RKO (cell line): ENCODE measurements around the gene OSBPL3.

Experiments used
- DNase-seq: peaks from one replicate; pipeline ENCODE4 v3.0.0-alpha.2; 2016; ENCODE audit warnings: low spot score

The OSBPL3 gene

DNA sequence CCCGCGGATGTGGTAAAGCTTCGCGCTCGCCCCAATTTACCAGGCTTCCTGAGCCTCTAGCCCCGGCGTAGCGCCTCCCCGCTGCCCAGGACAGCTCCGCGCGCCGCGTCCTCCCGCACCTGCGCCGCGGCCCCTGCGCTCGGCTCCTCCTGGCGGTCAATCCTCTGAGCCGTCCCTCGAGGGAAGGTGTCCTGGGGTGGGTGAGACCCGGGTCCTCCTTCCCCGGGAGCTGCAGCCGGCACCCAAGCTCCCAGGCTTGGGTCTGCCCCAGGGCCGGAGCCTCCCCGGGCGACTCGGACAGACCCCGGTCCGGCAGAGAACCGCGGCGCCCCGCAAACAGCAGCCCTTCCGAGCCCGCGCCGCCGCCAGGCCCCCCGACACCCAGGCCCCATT, 512 bp downstream of the OSBPL3 start:
- DNase-seq = peak; percentile 79

- peak; percentile 31 for DNase-seq
Observed at GRCh38 chr7:24978843-24979469, 1.0 kb downstream of the OSBPL3 start.

DNA sequence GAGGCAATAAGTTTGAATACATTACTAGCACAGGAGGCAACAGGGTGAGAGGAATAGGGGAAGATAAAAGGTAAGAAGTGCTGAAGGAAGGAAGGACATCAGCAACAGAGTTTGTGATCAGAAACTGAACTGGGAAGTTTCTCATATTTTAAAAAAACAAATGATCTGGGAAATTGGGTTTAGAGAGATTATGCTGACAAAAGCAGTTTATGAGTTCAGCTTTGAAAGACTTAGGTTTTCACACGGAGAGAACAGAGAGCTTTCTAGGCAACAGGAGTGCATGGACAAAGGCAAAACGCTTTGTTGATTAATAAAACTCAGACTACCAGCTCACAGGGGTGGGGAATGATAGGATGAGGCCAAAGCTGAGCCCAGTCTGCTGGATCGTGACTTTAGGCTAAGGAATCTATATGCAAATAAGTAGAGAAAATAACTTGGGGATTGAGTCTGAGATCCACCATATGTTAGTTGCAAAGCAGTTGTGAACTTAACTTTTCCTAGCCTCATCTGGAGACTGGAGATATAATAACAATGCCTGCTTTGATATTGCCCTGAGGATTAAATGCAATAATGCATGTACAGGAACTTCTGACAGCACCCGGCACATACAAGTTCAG, 4.2 kb downstream of the OSBPL3 start:
- DNase-seq = no peak

DNA sequence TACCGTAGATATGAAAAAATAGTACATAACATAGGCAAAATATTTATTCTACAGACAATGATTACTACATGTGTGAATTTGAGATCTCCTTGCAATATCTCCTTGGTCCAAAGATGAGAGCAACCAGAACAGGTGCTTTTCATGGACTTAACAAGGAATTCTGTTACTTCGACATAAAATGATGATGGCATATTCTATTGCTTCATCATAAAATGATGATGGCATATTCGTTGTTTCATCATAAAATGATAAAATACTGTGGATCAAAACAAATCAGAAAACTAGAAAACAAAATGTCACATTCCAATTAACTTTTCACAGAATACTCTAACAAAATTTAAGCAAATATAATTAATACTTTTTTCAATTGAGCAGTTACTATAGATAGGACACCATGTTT, 4.8 kb downstream of the OSBPL3 start:
- no peak for DNase-seq

GRCh38 chr7:24974026-24974832, 5.7 kb downstream of the OSBPL3 start:
- no peak for DNase-seq

DNA sequence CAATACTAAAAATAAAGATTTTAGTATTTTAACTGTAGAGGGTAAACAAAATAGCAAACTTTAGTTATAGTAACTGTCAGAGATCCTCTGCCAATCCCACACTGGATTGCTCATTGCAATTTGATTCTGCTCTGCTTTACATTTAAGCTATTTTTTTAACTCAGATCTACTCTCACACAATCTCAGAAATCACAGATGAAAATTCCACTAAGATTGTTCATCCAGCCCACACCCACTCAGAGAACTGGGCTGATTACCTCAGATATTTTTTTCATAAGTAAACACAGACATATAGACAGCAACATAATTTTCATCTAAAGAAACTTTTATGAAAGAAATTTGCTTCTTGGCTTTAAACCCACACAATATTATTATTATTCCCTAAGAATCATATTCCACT, 7.0 kb downstream of the OSBPL3 start:
- DNase-seq = no peak

DNA sequence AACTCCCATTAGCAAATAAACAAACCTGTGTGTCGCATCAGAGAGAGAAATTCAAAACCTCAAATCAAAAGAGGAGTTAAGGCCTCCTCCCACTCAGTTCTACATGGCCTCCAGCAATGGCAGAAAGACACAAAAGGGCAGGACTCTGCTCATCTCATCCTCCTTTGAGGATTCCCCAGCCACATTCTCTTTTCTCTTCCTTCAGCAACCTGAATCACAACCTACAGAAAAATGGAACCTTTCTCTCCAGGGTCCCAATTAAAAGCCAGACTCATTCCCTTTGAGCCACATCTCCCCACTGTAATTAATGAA, 7.9 kb downstream of the OSBPL3 start:
- DNase-seq = no peak

- no peak for DNase-seq
Observed at GRCh38 chr7:24971333-24972165, 8.4 kb downstream of the OSBPL3 start.

GRCh38 chr7:24970676-24971075, 9.3 kb downstream of the OSBPL3 start:
- DNase-seq = no peak

GRCh38 chr7:24968165-24968564, 11.8 kb downstream of the OSBPL3 start:
- DNase-seq = no peak

DNA sequence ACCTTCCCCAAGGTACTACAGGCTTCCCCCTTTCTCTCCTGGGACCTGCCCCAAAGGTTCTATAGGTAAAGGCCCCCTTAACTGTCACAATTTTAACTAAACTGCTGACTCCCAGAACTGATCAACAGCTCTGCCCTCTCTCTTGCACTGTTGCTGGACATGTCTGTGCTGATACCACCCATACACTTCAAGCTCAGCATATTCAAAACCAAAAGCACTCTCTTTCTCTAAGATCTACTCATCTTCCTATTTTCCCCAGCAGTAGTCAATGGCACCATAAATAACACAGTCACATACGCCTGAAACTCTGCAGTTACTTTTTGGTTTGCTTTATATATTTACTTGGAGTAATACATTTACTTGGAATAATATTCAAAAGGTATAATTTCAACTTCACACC, 12.3 kb downstream of the OSBPL3 start:
- no peak for DNase-seq

DNA sequence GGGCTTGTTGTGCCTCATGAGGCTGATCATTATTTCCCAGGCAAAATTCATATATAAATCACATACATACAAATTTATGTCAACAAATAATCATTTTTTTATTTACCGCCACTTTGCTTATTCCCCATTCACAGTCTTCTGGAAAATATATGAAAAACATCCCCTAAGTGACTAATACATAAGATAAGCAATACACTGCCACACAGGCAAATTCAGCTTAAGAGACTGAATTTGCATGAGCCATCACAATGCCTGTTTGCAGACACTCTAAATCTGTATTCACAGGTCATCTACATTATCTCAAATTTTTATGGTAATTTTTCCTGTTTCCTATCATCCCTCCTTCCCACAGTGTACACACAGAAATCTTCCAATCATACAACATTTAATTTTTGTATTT, 13.2 kb downstream of the OSBPL3 start:
- no peak for DNase-seq

- DNase-seq = no peak
Observed at GRCh38 chr7:24965831-24966708, 13.9 kb downstream of the OSBPL3 start.

DNA sequence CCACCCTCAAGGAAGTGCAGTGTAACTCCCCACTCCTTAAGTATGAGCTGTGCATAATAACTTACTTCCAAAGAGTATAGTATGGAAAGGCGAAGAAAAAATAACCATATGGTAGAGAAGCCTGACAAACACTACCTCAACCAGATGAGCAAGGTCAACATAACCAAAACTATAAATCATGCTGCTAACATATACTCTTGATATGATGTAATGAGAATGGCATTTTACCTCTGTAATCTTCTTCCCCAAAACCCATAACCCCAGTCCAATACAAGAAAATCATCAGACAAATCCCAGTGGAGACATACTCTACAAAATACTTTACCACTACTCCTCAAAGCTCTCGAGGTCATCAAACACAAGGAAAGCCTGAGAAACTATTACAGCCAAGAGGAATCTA, 15.8 kb downstream of the OSBPL3 start:
- DNase-seq = no peak

DNA sequence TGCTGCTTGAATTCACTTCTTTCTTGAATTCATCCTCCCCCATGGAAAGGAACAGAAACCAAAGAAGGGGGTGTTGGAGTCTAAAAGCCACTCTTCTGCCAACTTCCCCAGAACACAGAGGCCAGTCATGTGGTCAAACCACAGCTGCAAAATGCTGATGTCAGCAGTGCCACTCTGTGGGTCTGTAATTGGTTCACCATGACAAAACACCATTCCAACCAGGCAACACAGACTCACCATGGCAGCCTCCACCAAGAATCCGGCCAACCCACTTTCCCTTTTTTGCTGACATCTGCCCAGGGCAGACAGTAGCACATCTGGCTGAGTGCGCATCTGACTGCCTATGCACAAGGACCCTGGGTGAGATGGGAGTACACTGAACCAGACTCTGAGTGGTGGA, 16.8 kb downstream of the OSBPL3 start:
- no peak for DNase-seq

DNA sequence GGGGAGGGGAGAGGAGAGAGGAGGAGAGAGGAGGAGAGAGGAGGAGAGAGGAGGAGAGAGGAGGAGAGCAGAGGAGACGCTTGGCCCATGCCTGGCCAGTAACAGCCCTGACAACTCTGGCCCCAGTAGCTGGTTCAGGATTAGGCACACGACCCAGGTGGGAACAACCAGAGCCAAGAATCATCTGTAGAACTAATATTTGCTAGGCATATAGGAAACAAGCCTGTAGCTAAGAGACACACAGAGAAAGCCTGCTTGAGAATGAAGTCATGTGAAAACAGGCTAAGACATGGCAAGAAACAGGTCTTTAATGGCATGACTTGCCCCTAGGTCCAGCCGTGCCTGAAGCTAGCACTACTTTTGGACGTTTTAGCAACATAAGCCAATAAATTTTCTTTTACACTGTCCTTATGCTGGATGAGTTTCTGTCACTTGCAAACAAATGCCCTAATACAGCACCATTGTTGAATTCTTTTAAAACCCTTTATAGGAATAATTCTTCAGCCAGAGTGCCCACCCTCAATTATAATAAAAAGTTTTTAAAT, 17.5 kb downstream of the OSBPL3 start:
- DNase-seq = no peak

- DNase-seq = no peak
Observed at GRCh38 chr7:24959735-24960485, 20.1 kb downstream of the OSBPL3 start.

DNA sequence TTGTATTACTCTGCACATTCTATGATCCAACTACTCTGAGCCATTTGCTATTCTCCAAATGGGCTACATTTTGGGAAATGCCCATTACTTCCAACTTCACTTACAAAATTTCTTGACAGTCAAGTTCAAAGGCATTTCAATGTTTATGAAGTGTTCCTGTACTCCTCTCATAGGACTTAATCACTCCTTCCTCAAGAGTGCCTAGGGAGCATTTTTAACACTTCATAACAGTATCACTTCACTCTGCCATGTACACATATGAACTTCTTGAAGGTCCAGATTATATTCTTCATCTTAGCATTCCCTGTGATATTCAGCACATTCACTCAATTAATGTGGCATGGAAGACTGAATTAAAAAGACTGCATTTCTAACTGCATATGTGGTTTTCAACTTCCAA, 21.6 kb downstream of the OSBPL3 start:
- DNase-seq = no peak

- DNase-seq = no peak
Observed at GRCh38 chr7:24956021-24956420, 24.0 kb downstream of the OSBPL3 start.

DNA sequence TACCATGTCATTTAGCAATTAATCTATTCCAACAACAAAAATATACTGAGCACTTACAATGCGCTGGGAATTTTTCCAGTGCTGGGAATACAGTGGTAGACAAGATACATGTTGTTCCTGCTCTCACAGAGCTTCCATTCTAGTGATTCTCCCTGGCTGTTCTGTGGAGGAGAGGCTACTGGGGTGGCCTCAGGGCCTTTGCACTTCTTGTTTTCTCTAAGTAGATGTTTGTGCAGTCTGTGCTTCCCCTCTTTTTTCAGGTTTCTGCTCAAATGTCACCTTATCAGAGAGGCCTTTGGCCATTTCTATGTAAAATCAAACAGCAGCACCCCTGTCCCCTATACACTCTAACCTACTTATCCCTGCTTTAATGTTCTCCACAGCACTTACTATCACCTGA, 24.7 kb downstream of the OSBPL3 start:
- DNase-seq = no peak

DNA sequence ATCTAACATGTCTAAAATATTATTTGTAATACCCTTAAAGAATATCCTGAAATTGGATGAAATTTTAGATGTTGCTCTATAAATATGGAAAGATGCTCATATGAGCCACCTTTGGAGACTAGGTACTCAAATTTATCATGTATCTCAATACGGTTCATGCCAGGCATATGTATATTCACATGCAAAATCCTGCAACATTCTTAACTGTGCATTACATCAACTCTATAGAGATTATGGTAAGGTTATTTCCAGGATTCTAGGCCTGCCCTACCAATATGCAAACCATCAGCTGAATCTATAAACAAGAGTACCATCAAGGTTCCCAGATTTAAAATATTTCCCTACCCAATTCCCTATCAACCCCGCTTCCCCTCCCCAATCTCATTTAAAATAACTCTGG, 27.5 kb downstream of the OSBPL3 start:
- DNase-seq = no peak
